SK-N-SH (cell line): Measurements from ENCODE around the gene DCHS2. TPM values are rescaled to one million over a fixed set of nuclear protein-coding genes. Genes with fewer than 3 reads are reported as not detected.

Source experiments
- CTCF ChIA-PET: fragments of 300-600, 350-600 bp; formaldehyde crosslinking; extraction: SDS; loops from one replicate; lab custom pipeline; 2021; lab: Yijun Ruan, JAX
- POLR2A ChIA-PET: fragments of 350-600 bp; sonication (Branson Sonifier 250); formaldehyde crosslinking; extraction: SDS; loops from one replicate; lab custom pipeline; 2020; ENCODE audit warnings: antibody characterized with exemption, inconsistent platforms; lab: Yijun Ruan, JAX
- DNase-seq: peaks from one replicate; pipeline ENCODE4 v3.0.0; 2012
- H2AFZ ChIP-seq: fragments of 200-600 bp; sonication (generic); 2 replicates; pipeline ENCODE4 v1.8.1; 2016; ENCODE audit warnings: antibody characterized with exemption, mild to moderate bottlenecking, low read depth
- H3F3A ChIP-seq: fragments of 200-600 bp; sonication (generic); replicated peaks from 2 replicates; pipeline ENCODE3; 2016; ENCODE audit warnings: antibody characterized with exemption, mild to moderate bottlenecking; ENCODE audit not compliant: insufficient read depth
- H3K27ac ChIP-seq, 2 experiments: fragments of 200-500 bp in 1 of 2; fragments of 200-600 bp in 1 of 2; sonication (Bioruptor generic) in 1 of 2; sonication (generic), shearing (Covaris generic) in 1 of 2; 2 replicates each; pipeline versions ENCODE4 v1.5.1 to v1.6.1; 2014 to 2016; ENCODE audit warnings: low read depth in 2 of 2, inconsistent platforms in 1 of 2, low read length in 1 of 2, mild to moderate bottlenecking in 1 of 2, mixed read lengths in 1 of 2
- H3K27me3 ChIP-seq: fragments of 200-600 bp; sonication (generic), shearing (Covaris generic); 2 replicates; pipeline ENCODE4 v1.6.1; 2016; ENCODE audit warnings: mixed run types; ENCODE audit not compliant: insufficient read depth
- H3K36me3 ChIP-seq, 2 experiments: fragments of 200-500 bp in 1 of 2; fragments of 200-600 bp in 1 of 2; sonication (Bioruptor generic) in 1 of 2; sonication (generic) in 1 of 2; replicated peaks in 1 of 2; 2 replicates each; pipeline versions ENCODE3 to v1.5.1; 2014 to 2016; ENCODE audit warnings: low read length in 1 of 2, mild to moderate bottlenecking in 1 of 2; ENCODE audit not compliant: insufficient read depth in 2 of 2, control insufficient read depth in 1 of 2
- H3K4me1 ChIP-seq, 2 experiments: fragments of 200-500 bp in 1 of 2; fragments of 200-600 bp in 1 of 2; sonication (Bioruptor generic) in 1 of 2; sonication (generic), shearing (Covaris generic) in 1 of 2; 2 replicates each; pipeline versions ENCODE4 v1.5.1 to v1.6.1; 2014 to 2016; ENCODE audit warnings: low read depth in 1 of 2, low read length in 1 of 2, mixed run types in 1 of 2; ENCODE audit not compliant: insufficient read depth in 2 of 2, control insufficient read depth in 1 of 2
- H3K4me2 ChIP-seq: fragments of 200-600 bp; sonication (generic), shearing (Covaris generic); 2 replicates; pipeline ENCODE4 v1.6.1; 2017; ENCODE audit warnings: mixed run types
- H3K4me3 ChIP-seq, 2 experiments: fragments of 200-500 bp in 1 of 2; fragments of 200-600 bp in 1 of 2; sonication (Bioruptor generic) in 1 of 2; sonication (generic), shearing (Covaris generic) in 1 of 2; 2 replicates each; pipeline versions ENCODE4 v1.5.1 to v1.8.1; 2014 to 2016; ENCODE audit warnings: low read depth in 2 of 2, inconsistent platforms in 1 of 2, low read length in 1 of 2, mild to moderate bottlenecking in 1 of 2, mixed read lengths in 1 of 2, moderate library complexity in 1 of 2
- H3K79me2 ChIP-seq: fragments of 200-600 bp; sonication (generic); 2 replicates; pipeline ENCODE4 v1.8.1; 2017; ENCODE audit warnings: mild to moderate bottlenecking; ENCODE audit not compliant: insufficient read depth
- H3K9ac ChIP-seq: fragments of 200-600 bp; sonication (generic); 2 replicates; pipeline ENCODE4 v1.6.1; 2017; ENCODE audit warnings: mixed run types
- H3K9me2 ChIP-seq: fragments of 200-600 bp; sonication (generic); 2 replicates; pipeline ENCODE4 v1.6.1; 2017; ENCODE audit warnings: mixed run types
- H3K9me3 ChIP-seq: fragments of 200-600 bp; sonication (generic); 2 replicates; pipeline ENCODE4 v1.6.1; 2017; ENCODE audit warnings: mixed run types, mild to moderate bottlenecking, moderate library complexity
- H4K20me1 ChIP-seq: fragments of 200-600 bp; sonication (generic); 2 replicates; pipeline ENCODE4 v1.6.1; 2017; ENCODE audit warnings: mild to moderate bottlenecking, mixed run types; ENCODE audit not compliant: insufficient read depth
- EP300 ChIP-seq, 2 experiments: IDR thresholded peaks; 2 replicates each; pipeline versions ENCODE4 v1.4.0 to v1.6.1; 2012; ENCODE audit warnings: borderline replicate concordance in 1 of 2, low read depth in 1 of 2, low read length in 1 of 2
- EZH2phosphoT487 ChIP-seq: fragments of 200-600 bp; sonication (generic); IDR thresholded peaks from 2 replicates; pipeline ENCODE4 v1.6.1; 2017; ENCODE audit warnings: low read depth, mixed run types, mild to moderate bottlenecking, antibody characterized with exemption, moderate library complexity, borderline replicate concordance
- FOXJ3 ChIP-seq: sonication (generic); formaldehyde crosslinking; IDR thresholded peaks from 2 replicates; pipeline ENCODE4 v1.5.1; 2020; ENCODE audit warnings: mild to moderate bottlenecking, missing genetic modification reagents
- GATA2 ChIP-seq: sonication (generic); formaldehyde crosslinking; IDR thresholded peaks from 2 replicates; pipeline ENCODE4 v1.5.0; 2020; ENCODE audit warnings: mild to moderate bottlenecking, missing genetic modification reagents
- JUND ChIP-seq: IDR thresholded peaks from 2 replicates; pipeline ENCODE4 v1.4.0; 2012
- MEF2A ChIP-seq: IDR thresholded peaks from 2 replicates; pipeline ENCODE4 v1.4.0; 2012; ENCODE audit warnings: low read depth, borderline replicate concordance
- PBX3 ChIP-seq: IDR thresholded peaks from 2 replicates; pipeline ENCODE4; 2012
- RCOR1 ChIP-seq: fragments of 150-350 bp; IDR thresholded peaks from 2 replicates; pipeline ENCODE4 v1.6.1; 2017; ENCODE audit warnings: antibody characterized with exemption, low read length
- RFX5 ChIP-seq: IDR thresholded peaks from 2 replicates; pipeline ENCODE4 v1.6.1; 2012; ENCODE audit warnings: mild to moderate bottlenecking, improper control_type of control experiment, low read length
- SMC3 ChIP-seq: IDR thresholded peaks from 2 replicates; pipeline ENCODE4 v1.6.1; 2012; ENCODE audit warnings: low read depth, low read length, improper control_type of control experiment
- TCF12 ChIP-seq: IDR thresholded peaks from 2 replicates; pipeline ENCODE4 v1.4.0; 2012
- YY1 ChIP-seq: IDR thresholded peaks from 2 replicates; pipeline ENCODE4 v1.4.0; 2012; ENCODE audit warnings: low read depth, mild to moderate bottlenecking
- WGBS: methylation state at CpG from one replicate; pipeline ENCODE4 v1.1.6; 2017; ENCODE audit warnings: low lambda C conversion rate; 5-methylcytosine and 5-hydroxymethylcytosine counted together
- polyA plus RNA-seq, 3 experiments: library from polyadenylated mRNA; depleted of rRNA; stranded (reverse); fragments of >200 nt; gene quantifications; 2 replicates each; pipeline ENCODE4 v1.2.3, GENCODE V29; 2012
- TF ChIP-seq, protein P1 (sequence below): IDR thresholded peaks from 2 replicates; pipeline ENCODE4 v1.6.1; 2012; ENCODE audit warnings: mild to moderate bottlenecking, low read depth, low read length, moderate library complexity

The DCHS2 gene
- polyA plus RNA-seq, 1 of the 3 experiments (the other 2 are of a cell fraction) = not detected

DNA sequence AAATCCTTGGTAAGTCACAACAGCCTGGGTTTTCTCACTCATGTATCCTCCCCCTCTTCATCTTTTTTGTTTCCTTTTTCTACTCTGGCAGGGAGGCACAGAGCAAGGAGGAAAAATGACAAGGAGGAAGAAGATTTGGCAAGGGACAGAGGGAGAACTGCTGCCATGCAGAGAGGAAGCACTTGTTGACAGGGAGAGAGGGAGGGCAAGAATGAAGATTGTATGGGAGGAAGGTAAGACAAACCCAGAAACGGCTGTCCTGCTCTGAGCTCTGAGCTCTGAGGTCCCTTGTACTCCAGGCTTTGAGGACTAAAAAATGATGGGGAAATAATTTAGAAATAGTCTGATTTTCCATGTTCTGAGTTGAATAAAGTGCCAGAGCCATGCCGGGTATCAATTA, 123.9 kb downstream of the DCHS2 start:
- POLR2A ChIA-PET = no interaction called here

GRCh38 chr4:154366956-154367355, 124.6 kb downstream of the DCHS2 start:
- no peak for DNase-seq
- H3K9me2 ChIP-seq = no peaks in the 10 kb centered on the region
- H3K9me3 ChIP-seq = no peaks in the 10 kb centered on the region
- no peaks in the 10 kb centered on the region for H3F3A ChIP-seq
- no peak overlapping the region for H3K27ac ChIP-seq
- POLR2A ChIA-PET = no interaction called here
- no peaks in the 10 kb centered on the region for H3K79me2 ChIP-seq
- WGBS = 5% methylated on average over 4 of the region's 4 CpGs
- no peak overlapping the region for H2AFZ ChIP-seq
- no peaks in the 10 kb centered on the region for H4K20me1 ChIP-seq
- H3K4me1 ChIP-seq = no peaks in the 10 kb centered on the region
- H3K4me2 ChIP-seq = no peak overlapping the region
- H3K36me3 ChIP-seq = no peaks in the 10 kb centered on the region
- CTCF ChIA-PET = no interaction called here
- no peaks in the 10 kb centered on the region; the same call in 1 of the 2 replicates for H3K27me3 ChIP-seq
- H3K9ac ChIP-seq = no peak overlapping the region
- TF ChIP-seq PBX3 = no peak
- TF ChIP-seq EP300 (IDR thresholded peaks at IDR 0.05; ENCODE audit: borderline replicate concordance in 1 of 2, low read depth in 1 of 2, low read length in 1 of 2) = no peak
- H3K4me3 ChIP-seq = no peak overlapping the region

More for the DNA sequence above, 123.9 kb downstream of the DCHS2 start:
- Histone ChIP-seq H3K9ac (no peak overlapping the region), H3K9me3 (no peaks in the 10 kb centered on the region), H3F3A (no peaks in the 10 kb centered on the region), H3K27ac (no peak overlapping the region), H3K4me2 (no peak overlapping the region), H3K79me2 (no peaks in the 10 kb centered on the region), H3K36me3 (no peaks in the 10 kb centered on the region), H3K4me3 (no peak overlapping the region), H3K27me3 (no peaks in the 10 kb centered on the region; the same call in 1 of the 2 replicates), H3K4me1 (no peaks in the 10 kb centered on the region), H2AFZ (no peak overlapping the region), H4K20me1 (no peaks in the 10 kb centered on the region), H3K9me2 (no peaks in the 10 kb centered on the region)
- CTCF ChIA-PET = no interaction called here
- DNase-seq = no peak
- no peak for TF ChIP-seq SMC3
- TF ChIP-seq, protein P1, sequence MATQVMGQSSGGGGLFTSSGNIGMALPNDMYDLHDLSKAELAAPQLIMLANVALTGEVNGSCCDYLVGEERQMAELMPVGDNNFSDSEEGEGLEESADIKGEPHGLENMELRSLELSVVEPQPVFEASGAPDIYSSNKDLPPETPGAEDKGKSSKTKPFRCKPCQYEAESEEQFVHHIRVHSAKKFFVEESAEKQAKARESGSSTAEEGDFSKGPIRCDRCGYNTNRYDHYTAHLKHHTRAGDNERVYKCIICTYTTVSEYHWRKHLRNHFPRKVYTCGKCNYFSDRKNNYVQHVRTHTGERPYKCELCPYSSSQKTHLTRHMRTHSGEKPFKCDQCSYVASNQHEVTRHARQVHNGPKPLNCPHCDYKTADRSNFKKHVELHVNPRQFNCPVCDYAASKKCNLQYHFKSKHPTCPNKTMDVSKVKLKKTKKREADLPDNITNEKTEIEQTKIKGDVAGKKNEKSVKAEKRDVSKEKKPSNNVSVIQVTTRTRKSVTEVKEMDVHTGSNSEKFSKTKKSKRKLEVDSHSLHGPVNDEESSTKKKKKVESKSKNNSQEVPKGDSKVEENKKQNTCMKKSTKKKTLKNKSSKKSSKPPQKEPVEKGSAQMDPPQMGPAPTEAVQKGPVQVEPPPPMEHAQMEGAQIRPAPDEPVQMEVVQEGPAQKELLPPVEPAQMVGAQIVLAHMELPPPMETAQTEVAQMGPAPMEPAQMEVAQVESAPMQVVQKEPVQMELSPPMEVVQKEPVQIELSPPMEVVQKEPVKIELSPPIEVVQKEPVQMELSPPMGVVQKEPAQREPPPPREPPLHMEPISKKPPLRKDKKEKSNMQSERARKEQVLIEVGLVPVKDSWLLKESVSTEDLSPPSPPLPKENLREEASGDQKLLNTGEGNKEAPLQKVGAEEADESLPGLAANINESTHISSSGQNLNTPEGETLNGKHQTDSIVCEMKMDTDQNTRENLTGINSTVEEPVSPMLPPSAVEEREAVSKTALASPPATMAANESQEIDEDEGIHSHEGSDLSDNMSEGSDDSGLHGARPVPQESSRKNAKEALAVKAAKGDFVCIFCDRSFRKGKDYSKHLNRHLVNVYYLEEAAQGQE = no peak
- no peak for TF ChIP-seq GATA2
- TF ChIP-seq YY1 = no peak
- no peak for TF ChIP-seq TCF12
- TF ChIP-seq RFX5 = no peak
- no peak for TF ChIP-seq EZH2phosphoT487
- no peak for TF ChIP-seq MEF2A
- no peak for TF ChIP-seq RCOR1
- no peak for TF ChIP-seq FOXJ3
- TF ChIP-seq JUND = no peak
- 0% methylated on average over 2 of the region's 2 CpGs for WGBS
